ENCODE results near the gene METTL21C. TPM values are rescaled to one million over a fixed set of nuclear protein-coding genes. Genes with fewer than 3 reads are reported as not detected.

The METTL21C gene
- polyA plus RNA-seq, 3 donors, result not detected

GRCh38 chr13:102700088-102701031 is 5.5 kb upstream of the METTL21C start:
- 55 to 71% (median 66%) methylated on average over 14 of the region's 14 CpGs for WGBS, 3 donors
- H3K27ac ChIP-seq (ENCODE audit: low read depth, low read length), result no peak overlapping the region

GRCh38 chr13:102699504-102699903 is 4.7 kb upstream of the METTL21C start:
- no peak overlapping the region for H3K27ac ChIP-seq (ENCODE audit: low read depth, low read length)
- WGBS, 3 donors, result 63 to 79% (median 74%) methylated on average over 3 of the region's 3 CpGs

- WGBS, 3 donors, result 82 to 96% (median 96%) methylated on average over 2 of the region's 2 CpGs
- H3K27ac ChIP-seq (ENCODE audit: low read depth, low read length), result no peak overlapping the region
Measured at GRCh38 chr13:102698649-102698980, 3.8 kb upstream of the METTL21C start.

- WGBS, 3 donors, result 83 to 88% (median 88%) methylated on average over 8 of the region's 8 CpGs
- no peak overlapping the region for H3K27ac ChIP-seq (ENCODE audit: low read depth, low read length)
Measured at GRCh38 chr13:102697929-102698648, 3.2 kb upstream of the METTL21C start.

GRCh38 chr13:102697264-102697663 is 2.4 kb upstream of the METTL21C start:
- WGBS, 3 donors, result 84 to 96% (median 85%) methylated on average over 6 of the region's 6 CpGs
- no peak overlapping the region for H3K27ac ChIP-seq (ENCODE audit: low read depth, low read length)

GRCh38 chr13:102696465-102696864 is 1.6 kb upstream of the METTL21C start:
- 86 to 93% (median 89%) methylated on average over 4 of the region's 4 CpGs for WGBS, 3 donors
- H3K27ac ChIP-seq (ENCODE audit: low read depth, low read length), result no peak overlapping the region

- no peak overlapping the region for H3K27ac ChIP-seq (ENCODE audit: low read depth, low read length)
- 48 to 66% (median 60%) methylated on average over 2 of the region's 2 CpGs for WGBS, 3 donors
Measured at GRCh38 chr13:102693776-102694175, 1.1 kb downstream of the METTL21C start.

- no peak overlapping the region for H3K27ac ChIP-seq (ENCODE audit: low read depth, low read length)
- 76 to 90% (median 86%) methylated on average over 4 of the region's 4 CpGs for WGBS, 3 donors
Measured at GRCh38 chr13:102693250-102693649, 1.6 kb downstream of the METTL21C start.

GRCh38 chr13:102692491-102692826 is 2.4 kb downstream of the METTL21C start:
- no peak overlapping the region for H3K27ac ChIP-seq (ENCODE audit: low read depth, low read length)
- 64 to 98% (median 97%) methylated on average over 2 of the region's 2 CpGs for WGBS, 3 donors

- no peak overlapping the region for H3K27ac ChIP-seq (ENCODE audit: low read depth, low read length)
- WGBS, 3 donors, result 91 to 93% (median 92%) methylated on average over 4 of the region's 4 CpGs
Measured at GRCh38 chr13:102690883-102691282, 4.0 kb downstream of the METTL21C start.

GRCh38 chr13:102688306-102688973 is 6.4 kb downstream of the METTL21C start:
- no peak overlapping the region for H3K27ac ChIP-seq (ENCODE audit: low read depth, low read length)
- WGBS, 3 donors, result 49 to 55% (median 52%) methylated on average over 12 to 13 of the region's 13 CpGs

- H3K27ac ChIP-seq (ENCODE audit: low read depth, low read length), result no peak overlapping the region
- 73 to 81% (median 78%) methylated on average over 7 of the region's 7 CpGs for WGBS, 3 donors
Measured at GRCh38 chr13:102687520-102687919, 7.3 kb downstream of the METTL21C start.

GRCh38 chr13:102686024-102686423 is 8.8 kb downstream of the METTL21C start:
- H3K27ac ChIP-seq (ENCODE audit: low read depth, low read length), result no peak overlapping the region
- WGBS, 3 donors, result 65 to 74% (median 69%) methylated on average over 3 of the region's 3 CpGs

GRCh38 chr13:102683637-102684036 is 11.2 kb downstream of the METTL21C start:
- no peak overlapping the region for H3K27ac ChIP-seq (ENCODE audit: low read depth, low read length)
- WGBS, 3 donors, result 62 to 70% (median 68%) methylated on average over 2 of the region's 2 CpGs

GRCh38 chr13:102682727-102683126 is 12.1 kb downstream of the METTL21C start:
- no peak overlapping the region for H3K27ac ChIP-seq (ENCODE audit: low read depth, low read length)
- WGBS, 3 donors, result 55 to 73% (median 56%) methylated on average over 3 of the region's 3 CpGs

GRCh38 chr13:102682211-102682610 is 12.6 kb downstream of the METTL21C start:
- H3K27ac ChIP-seq (ENCODE audit: low read depth, low read length), result no peak overlapping the region
- 56 to 69% (median 66%) methylated on average over 4 of the region's 4 CpGs for WGBS, 3 donors

- no peak overlapping the region for H3K27ac ChIP-seq (ENCODE audit: low read depth, low read length)
- WGBS, 3 donors, result 69 to 81% (median 80%) methylated on average over 5 of the region's 5 CpGs
Measured at GRCh38 chr13:102680842-102681740, 13.8 kb downstream of the METTL21C start.

GRCh38 chr13:102680133-102680717 is 14.6 kb downstream of the METTL21C start:
- 63 to 84% (median 72%) methylated on average over 4 of the region's 4 CpGs for WGBS, 3 donors

More at GRCh38 chr13:102680133-102680717, 14.6 kb downstream of the METTL21C start:
- H3K27ac ChIP-seq (ENCODE audit: low read depth, low read length), result no peak overlapping the region

Measured in adipose tissue (tissue), 3 donors.